Prostate gland (tissue), 2 donors: ENCODE results near the gene PKLR.

Source experiments
- CTCF ChIP-seq, 4 experiments: fragments of 200-600 bp in 2 of 4; fragments of 450-650 bp in 2 of 4; sonication (generic) in 2 of 4; IDR thresholded peaks; 1 replicate in 3 of 4; 2 replicates in 1 of 4; pipeline ENCODE4 v1.5.1; 2016 to 2019; ENCODE audit warnings: antibody characterized with exemption in 4 of 4, mild to moderate bottlenecking in 2 of 4, moderate library complexity in 2 of 4
- POLR2AphosphoS5 ChIP-seq: sonication (generic); formaldehyde crosslinking; IDR thresholded peaks from one replicate; pipeline ENCODE4 v1.6.1; 2017; ENCODE audit warnings: antibody characterized with exemption

DNA sequence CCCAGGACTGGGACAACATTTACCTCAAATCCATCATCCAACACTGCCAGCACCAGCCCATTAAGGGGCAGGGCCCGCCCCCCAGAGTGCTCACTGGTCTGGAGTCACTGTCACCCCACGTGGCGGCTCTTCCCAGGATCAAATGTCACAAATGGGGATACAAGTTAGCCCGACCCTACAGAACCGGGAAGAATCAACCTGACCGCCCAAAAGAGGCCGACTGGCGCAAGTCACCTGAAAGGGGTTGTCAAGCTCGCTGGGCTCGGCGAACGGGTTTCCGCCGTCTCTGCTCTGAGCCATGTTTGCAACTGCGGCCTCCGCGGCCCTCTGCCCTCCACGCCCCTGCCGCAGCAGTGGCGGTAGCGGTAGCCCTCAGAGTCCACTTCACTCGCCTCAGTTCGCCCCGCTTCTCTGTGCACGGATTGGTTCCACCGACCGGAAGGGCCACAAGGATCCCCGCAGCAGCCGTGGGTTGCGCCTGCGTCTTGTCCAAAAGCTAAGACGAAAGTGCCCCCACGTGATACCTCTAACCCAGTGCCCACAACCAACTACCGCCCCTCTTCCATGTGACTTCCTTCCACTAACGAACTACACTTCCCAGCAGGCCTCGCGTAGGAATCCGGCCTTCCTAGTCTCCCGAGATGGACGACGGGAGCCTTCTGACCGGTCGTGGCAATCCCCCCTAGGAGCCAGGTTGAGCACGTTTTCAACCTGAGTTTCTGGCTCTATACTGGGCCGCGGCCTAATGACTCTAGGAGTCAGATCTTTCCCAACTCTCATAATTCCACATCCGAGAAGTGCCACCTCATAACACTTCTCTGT is 39.2 kb downstream of the PKLR start, which contains the start of gene SCAMP3:
- TF ChIP-seq CTCF (IDR thresholded peaks at IDR 0.05) (no peak), POLR2AphosphoS5 (peak; percentile 99)
